Endothelial cell (in vitro differentiated cells): ENCODE data around the gene NRL. TPM values are rescaled to one million over a fixed set of nuclear protein-coding genes. Genes with fewer than 3 reads are reported as not detected.
A peak's percentile ranks its signal among the peaks of the same experiment; 100 is the strongest.
"Not testable (repeated sequence)": the region's sequence is repeated elsewhere in the genome, so short reads cannot be mapped to it uniquely, and the experiment has no call there.

Source experiments
- DNase-seq: peaks from one replicate; pipeline ENCODE4 v3.0.0; 2021; ENCODE audit warnings: low spot score
- H3K27ac Mint-ChIP-seq: one replicate; pipeline ENCODE4 v1.8.0; 2021; ENCODE audit warnings: mixed read lengths, inconsistent platforms; ENCODE audit not compliant: unreplicated experiment
- H3K27me3 Mint-ChIP-seq: one replicate; pipeline ENCODE4 v1.8.0; 2021; ENCODE audit warnings: mild to moderate bottlenecking, moderate library complexity, mixed read lengths, inconsistent platforms; ENCODE audit not compliant: unreplicated experiment
- H3K36me3 Mint-ChIP-seq: one replicate; pipeline ENCODE4 v1.8.0; 2021; ENCODE audit warnings: mild to moderate bottlenecking, low read depth, mixed read lengths, inconsistent platforms; ENCODE audit not compliant: unreplicated experiment
- H3K4me1 Mint-ChIP-seq: one replicate; pipeline ENCODE4 v1.8.0; 2021; ENCODE audit warnings: mild to moderate bottlenecking, mixed read lengths, inconsistent platforms; ENCODE audit not compliant: unreplicated experiment
- H3K4me3 Mint-ChIP-seq: one replicate; pipeline ENCODE4 v1.8.0; 2021; ENCODE audit warnings: mild to moderate bottlenecking, mixed read lengths, inconsistent platforms; ENCODE audit not compliant: unreplicated experiment
- H3K9me3 Mint-ChIP-seq: one replicate; pipeline ENCODE4 v1.8.0; 2021; ENCODE audit warnings: mixed read lengths, inconsistent platforms; ENCODE audit not compliant: unreplicated experiment
- total RNA-seq: library from RNA; stranded (reverse); fragmentation: NEBNext Ultra II Directional; extraction: Animal tissue kit (Norgen Biotek cat#: 25700); gene quantifications from one replicate; pipeline ENCODE4 v1.2.1, GENCODE V29; 2021; ENCODE audit not compliant: unreplicated experiment
- TF ChIP-seq, protein P1 (sequence below): fragments of 200-600 bp; sonication (generic); IDR thresholded peaks from one replicate; pipeline ENCODE4 v1.5.0; 2021; ENCODE audit warnings: antibody characterized with exemption; ENCODE audit not compliant: unreplicated experiment

The NRL gene
- total RNA-seq, 1 donor from 2014 or later, result 1.2 TPM

GRCh38 chr14:24040692-24041091 is 74.1 kb downstream of the NRL start:
- Mint-ChIP-seq H3K27me3 (peaks cover 6% of the 10 kb centered on the region), H3K36me3 (no peaks in the 10 kb centered on the region), H3K4me1 (peaks cover 17% of the 10 kb centered on the region), H3K27ac (no peak overlapping the region), H3K4me3 (no peak overlapping the region), H3K9me3 (no peaks in the 10 kb centered on the region)
- DNase-seq, result no peak
- TF ChIP-seq, protein P1, sequence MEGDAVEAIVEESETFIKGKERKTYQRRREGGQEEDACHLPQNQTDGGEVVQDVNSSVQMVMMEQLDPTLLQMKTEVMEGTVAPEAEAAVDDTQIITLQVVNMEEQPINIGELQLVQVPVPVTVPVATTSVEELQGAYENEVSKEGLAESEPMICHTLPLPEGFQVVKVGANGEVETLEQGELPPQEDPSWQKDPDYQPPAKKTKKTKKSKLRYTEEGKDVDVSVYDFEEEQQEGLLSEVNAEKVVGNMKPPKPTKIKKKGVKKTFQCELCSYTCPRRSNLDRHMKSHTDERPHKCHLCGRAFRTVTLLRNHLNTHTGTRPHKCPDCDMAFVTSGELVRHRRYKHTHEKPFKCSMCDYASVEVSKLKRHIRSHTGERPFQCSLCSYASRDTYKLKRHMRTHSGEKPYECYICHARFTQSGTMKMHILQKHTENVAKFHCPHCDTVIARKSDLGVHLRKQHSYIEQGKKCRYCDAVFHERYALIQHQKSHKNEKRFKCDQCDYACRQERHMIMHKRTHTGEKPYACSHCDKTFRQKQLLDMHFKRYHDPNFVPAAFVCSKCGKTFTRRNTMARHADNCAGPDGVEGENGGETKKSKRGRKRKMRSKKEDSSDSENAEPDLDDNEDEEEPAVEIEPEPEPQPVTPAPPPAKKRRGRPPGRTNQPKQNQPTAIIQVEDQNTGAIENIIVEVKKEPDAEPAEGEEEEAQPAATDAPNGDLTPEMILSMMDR, result no peak

- Mint-ChIP-seq H3K27me3 (peaks cover 7% of the 10 kb centered on the region), H3K27ac (no peak overlapping the region), H3K36me3 (no peaks in the 10 kb centered on the region), H3K9me3 (no peaks in the 10 kb centered on the region), H3K4me1 (peaks cover 17% of the 10 kb centered on the region), H3K4me3 (peak overlapping the region; percentile 57)
- TF ChIP-seq, protein P1, result no peak
- DNase-seq, result no peak
These were observed 76.1 kb downstream of the NRL start for GRCh38 chr14:24038686-24039085.

DNA sequence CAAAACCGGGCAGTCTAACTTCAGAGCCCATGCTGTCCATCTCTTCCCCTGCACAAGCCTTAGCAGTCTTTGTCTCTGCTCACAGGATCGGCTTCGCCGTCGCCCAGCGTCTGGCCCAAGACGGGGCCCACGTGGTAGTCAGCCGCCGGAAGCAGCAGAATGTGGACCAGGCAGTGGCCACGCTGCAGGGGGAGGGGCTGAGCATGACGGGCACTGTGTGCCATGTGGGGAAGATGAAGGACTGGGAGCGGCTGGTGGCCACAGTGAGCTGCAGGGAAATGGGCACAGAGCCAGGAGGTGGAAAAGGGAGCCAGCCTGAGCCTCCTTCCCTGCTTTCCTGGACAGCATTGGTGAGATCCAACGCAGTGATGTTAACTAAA is 77.1 kb downstream of the NRL start:
- peaks cover 17% of the 10 kb centered on the region for H3K4me1 Mint-ChIP-seq
- no peaks in the 10 kb centered on the region for H3K36me3 Mint-ChIP-seq
- DNase-seq, result no peak
- H3K27me3 Mint-ChIP-seq, result peaks cover 7% of the 10 kb centered on the region
- no peaks in the 10 kb centered on the region for H3K9me3 Mint-ChIP-seq
- TF ChIP-seq, protein P1, result no peak
- H3K27ac Mint-ChIP-seq, result no peak overlapping the region
- peak overlapping the region; percentile 97 for H3K4me3 Mint-ChIP-seq

DNA sequence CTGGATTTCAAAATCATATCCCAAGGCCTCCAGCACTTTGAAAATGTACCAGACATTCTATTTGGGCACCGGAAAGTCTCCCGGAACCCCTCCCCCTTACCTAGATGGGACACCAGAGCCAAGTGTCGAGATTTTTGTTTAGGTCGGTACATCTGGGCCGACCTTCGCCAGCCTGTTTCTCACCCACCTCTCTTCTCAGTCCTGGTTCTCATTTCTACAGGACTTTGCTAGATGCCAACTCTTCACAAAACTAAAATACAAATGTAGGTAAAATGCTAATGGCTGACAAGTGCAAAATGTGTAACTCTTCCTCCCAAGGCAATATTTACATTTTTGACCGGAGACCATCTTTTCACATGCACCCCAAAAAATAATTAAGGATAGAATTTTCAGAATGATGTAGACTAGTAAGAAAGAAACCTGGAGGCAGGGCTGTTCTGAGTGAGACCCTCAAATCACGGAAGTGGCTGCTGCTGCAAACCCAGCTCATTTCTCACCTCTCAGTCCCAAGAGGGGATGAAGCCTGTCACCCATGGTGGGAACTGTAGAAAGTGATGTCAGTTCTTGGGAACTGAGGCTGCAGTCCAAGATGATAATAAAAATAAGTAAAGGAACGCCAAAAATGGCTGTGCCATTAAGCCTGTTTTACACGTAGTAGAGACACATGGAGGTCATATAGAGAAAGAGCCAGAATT is 77.6 kb downstream of the NRL start:
- Mint-ChIP-seq H3K4me3 (peak overlapping the region; percentile 97), H3K4me1 (peaks cover 17% of the 10 kb centered on the region), H3K27ac (peak overlapping the region; percentile 77)
- not testable (repeated sequence) for DNase-seq, H3K36me3 Mint-ChIP-seq, H3K9me3 Mint-ChIP-seq, H3K27me3 Mint-ChIP-seq

GRCh38 chr14:24036169-24036962 is 78.4 kb downstream of the NRL start:
- peak; percentile 73 for DNase-seq
- TF ChIP-seq, protein P1, result peak; percentile 35
- peaks cover 9% of the 10 kb centered on the region for H3K27me3 Mint-ChIP-seq
- H3K4me1 Mint-ChIP-seq, result peaks cover 17% of the 10 kb centered on the region
- H3K9me3 Mint-ChIP-seq, result peaks cover 3% of the 10 kb centered on the region
- H3K27ac Mint-ChIP-seq, result peak overlapping the region; percentile 77
- no peaks in the 10 kb centered on the region for H3K36me3 Mint-ChIP-seq
- H3K4me3 Mint-ChIP-seq, result peak overlapping the region; percentile 97

GRCh38 chr14:24035769-24036168 is 79.0 kb downstream of the NRL start:
- H3K36me3 Mint-ChIP-seq, H3K27ac Mint-ChIP-seq, DNase-seq, H3K9me3 Mint-ChIP-seq: not testable (repeated sequence)
- Mint-ChIP-seq H3K27me3 (peaks cover 10% of the 10 kb centered on the region), H3K4me1 (peaks cover 17% of the 10 kb centered on the region), H3K4me3 (peak overlapping the region; percentile 86)
